K562 (cell line): ENCODE results near the gene TRAF7. TPM values are rescaled to one million over a fixed set of nuclear protein-coding genes. Genes with fewer than 3 reads are reported as not detected.

Source experiments
- ARID4B ChIP-seq: sonication (generic); formaldehyde crosslinking; IDR thresholded peaks from 2 replicates; pipeline ENCODE4 v1.8.0; 2022; ENCODE audit warnings: mild to moderate bottlenecking, missing genetic modification reagents
- BDP1 ChIP-seq: IDR thresholded peaks from 3 replicates; pipeline ENCODE4 v1.6.1; 2011; ENCODE audit not compliant: insufficient read length, insufficient read depth
- BHLHE40 ChIP-seq: IDR thresholded peaks from 2 replicates; pipeline ENCODE4 v1.6.1; 2011; ENCODE audit warnings: low read length, improper control_type of control experiment
- CREB1 ChIP-seq, 2 experiments: sonication (generic) in 1 of 2; formaldehyde crosslinking in 1 of 2; IDR thresholded peaks; 2 replicates each; pipeline versions ENCODE4 v1.6.1 to v1.8.0; 2012 to 2022; ENCODE audit warnings: inconsistent platforms in 1 of 2, mild to moderate bottlenecking in 1 of 2, missing genetic modification reagents in 1 of 2, moderate library complexity in 1 of 2
- E2F4 ChIP-seq: sonication (generic); formaldehyde crosslinking; IDR thresholded peaks from 2 replicates; pipeline ENCODE4 v1.8.0; 2022; ENCODE audit warnings: mild to moderate bottlenecking, low read depth, missing genetic modification reagents
- HMGN3 ChIP-seq: IDR thresholded peaks from 2 replicates; pipeline ENCODE4 v1.6.1; 2011; ENCODE audit warnings: borderline replicate concordance, low read depth, mild to moderate bottlenecking, mixed read lengths, low read length; ENCODE audit not compliant: insufficient read length; ENCODE audit errors: extremely low read depth
- MTA1 ChIP-seq: fragments of 450-650 bp; IDR thresholded peaks from 2 replicates; pipeline ENCODE4 v1.6.1; 2017; ENCODE audit warnings: borderline replicate concordance
- NBN ChIP-seq: fragments of 450-650 bp; IDR thresholded peaks from 2 replicates; pipeline ENCODE4 v1.6.1; 2016; ENCODE audit warnings: low read depth, mild to moderate bottlenecking
- NCOA6 ChIP-seq: fragments of 450-650 bp; IDR thresholded peaks from 2 replicates; pipeline ENCODE4 v1.6.1; 2017; ENCODE audit warnings: mild to moderate bottlenecking
- NR1H2 ChIP-seq: sonication (generic); formaldehyde crosslinking; IDR thresholded peaks from 2 replicates; pipeline ENCODE4 v1.4.0; 2020; ENCODE audit warnings: mild to moderate bottlenecking, missing genetic modification reagents
- STAT5B ChIP-seq: fragments of 250-450 bp; sonication (Bioruptor Pico); IDR thresholded peaks from 2 replicates; pipeline ENCODE4 v1.8.0; 2021; ENCODE audit warnings: mild to moderate bottlenecking, inconsistent platforms
- TEAD1 ChIP-seq, 2 experiments: fragments of 450-650 bp in 1 of 2; sonication (generic) in 1 of 2; formaldehyde crosslinking; IDR thresholded peaks; 2 replicates each; pipeline versions ENCODE4 v1.4.0 to v1.8.0; 2020 to 2022; ENCODE audit warnings: mild to moderate bottlenecking in 2 of 2, missing genetic modification reagents in 1 of 2
- ZEB2 ChIP-seq: fragments of 450-650 bp; IDR thresholded peaks from 2 replicates; pipeline ENCODE4 v1.6.1; 2016
- ZNF143 ChIP-seq: sonication (generic); formaldehyde crosslinking; IDR thresholded peaks from 2 replicates; pipeline ENCODE4 v1.9.0; 2022; ENCODE audit warnings: mild to moderate bottlenecking, missing genetic modification reagents
- ZNF830 ChIP-seq: fragments of 250-450 bp; sonication (Bioruptor Pico); IDR thresholded peaks from 2 replicates; pipeline ENCODE4 v1.5.0; 2021; ENCODE audit warnings: mild to moderate bottlenecking
- polyA plus RNA-seq, 8 experiments: library from polyadenylated mRNA; depleted of rRNA in 4 of 8; stranded (reverse) in 5 of 8; unstranded in 3 of 8; fragments of >200 nt; fragmentation: Nextera tagmentation in 2 of 8; fragmentation: Illumina TruSeq in 1 of 8; extraction: Ambion mirVana in 2 of 8; extraction: Trizol in 1 of 8; gene quantifications; 2 replicates each; pipeline versions ENCODE4 v1.2.1 to v1.2.3, GENCODE V29; 2011 to 2014; ENCODE audit warnings: inconsistent platforms in 1 of 8, missing spikeins in 1 of 8
- total RNA-seq, 7 experiments: library from RNA; depleted of rRNA in 6 of 7; stranded (reverse); fragments of >200 nt in 6 of 7; fragmentation: Illumina TruSeq in 2 of 7; extraction: Trizol in 2 of 7; gene quantifications; 2 replicates each; pipeline versions ENCODE4 v1.2.1 to v1.2.3, GENCODE V29; 2011 to 2021; ENCODE audit warnings: low replicate concordance in 1 of 7
- TF ChIP-seq, protein P1 (sequence below): IDR thresholded peaks from 3 replicates; pipeline ENCODE4 v1.6.1; 2011; ENCODE audit warnings: borderline replicate concordance, mild to moderate bottlenecking; ENCODE audit not compliant: insufficient read length, insufficient read depth
- TF ChIP-seq, protein P2 (sequence below): sonication (generic); formaldehyde crosslinking; IDR thresholded peaks from 2 replicates; pipeline ENCODE4 v1.8.1; 2023; ENCODE audit warnings: mild to moderate bottlenecking, missing genetic modification reagents

Gene TRAF7
- total and polyA plus RNA-seq, 9 of the 15 experiments (the other 6 are each of a cell fraction or from before 2014, with no cell fraction given), result 1.1 to 113 (median 41.6) TPM

DNA sequence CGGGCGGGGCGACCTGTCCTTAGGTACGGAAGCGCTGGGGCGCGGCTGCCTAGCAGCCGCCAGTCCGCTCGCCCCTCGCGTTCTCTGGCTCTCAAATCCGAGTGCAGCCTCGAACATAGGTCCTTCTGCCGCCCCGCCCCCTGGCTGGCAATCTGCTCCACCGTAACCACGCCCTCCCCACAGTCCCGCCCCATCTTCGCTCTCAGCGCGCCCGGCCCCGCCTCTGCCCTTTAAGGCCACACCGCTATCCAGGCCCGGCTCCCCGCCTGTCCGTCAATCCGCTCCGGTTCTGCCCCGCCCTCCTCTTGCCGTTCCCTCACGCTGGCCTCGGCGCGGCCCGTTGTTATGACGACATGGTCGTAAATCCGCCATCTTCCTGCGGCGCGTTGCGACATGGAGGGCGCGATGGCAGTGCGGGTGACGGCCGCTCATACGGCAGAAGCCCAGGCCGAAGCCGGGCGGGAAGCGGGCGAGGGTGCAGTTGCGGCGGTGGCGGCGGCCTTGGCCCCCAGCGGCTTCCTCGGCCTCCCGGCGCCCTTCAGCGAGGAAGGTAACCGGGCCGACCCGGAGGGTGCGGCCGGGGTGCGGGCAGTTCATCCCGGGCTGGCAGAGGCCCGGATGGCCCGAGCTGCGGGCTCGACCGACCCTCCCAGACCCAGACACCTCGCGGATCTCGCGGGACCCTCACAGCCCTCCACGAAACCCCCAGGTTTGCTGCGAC lies 67.8 kb downstream of the TRAF7 start, which contains the start of gene E4F1 (continued):
- TF ChIP-seq MTA1, result peak; percentile 90
- peak; percentile 7; the same call in 1 of the 2 replicates for TF ChIP-seq BHLHE40
- TF ChIP-seq, protein P1, sequence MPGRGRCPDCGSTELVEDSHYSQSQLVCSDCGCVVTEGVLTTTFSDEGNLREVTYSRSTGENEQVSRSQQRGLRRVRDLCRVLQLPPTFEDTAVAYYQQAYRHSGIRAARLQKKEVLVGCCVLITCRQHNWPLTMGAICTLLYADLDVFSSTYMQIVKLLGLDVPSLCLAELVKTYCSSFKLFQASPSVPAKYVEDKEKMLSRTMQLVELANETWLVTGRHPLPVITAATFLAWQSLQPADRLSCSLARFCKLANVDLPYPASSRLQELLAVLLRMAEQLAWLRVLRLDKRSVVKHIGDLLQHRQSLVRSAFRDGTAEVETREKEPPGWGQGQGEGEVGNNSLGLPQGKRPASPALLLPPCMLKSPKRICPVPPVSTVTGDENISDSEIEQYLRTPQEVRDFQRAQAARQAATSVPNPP, result no peak
- peak; percentile 77 for TF ChIP-seq ARID4B
- TF ChIP-seq NCOA6, result no peak
- TF ChIP-seq NR1H2 (CRISPR knock-in tag), result no peak
- peak in 1 of 2 experiments; percentile 21; a peak in 1 of 4 replicates for TF ChIP-seq TEAD1 (CRISPR knock-in tag; IDR thresholded peaks at IDR 0.05)
- TF ChIP-seq ZNF830, result no peak
- no peak for TF ChIP-seq STAT5B (CRISPR knock-in tag)
- TF ChIP-seq ZEB2, result no peak
- TF ChIP-seq CREB1 (IDR thresholded peaks at IDR 0.05), result peak; percentile 96
- peak; percentile 98 for TF ChIP-seq CREB1 (CRISPR knock-in tag; IDR thresholded peaks at IDR 0.05)
- TF ChIP-seq, protein P2, sequence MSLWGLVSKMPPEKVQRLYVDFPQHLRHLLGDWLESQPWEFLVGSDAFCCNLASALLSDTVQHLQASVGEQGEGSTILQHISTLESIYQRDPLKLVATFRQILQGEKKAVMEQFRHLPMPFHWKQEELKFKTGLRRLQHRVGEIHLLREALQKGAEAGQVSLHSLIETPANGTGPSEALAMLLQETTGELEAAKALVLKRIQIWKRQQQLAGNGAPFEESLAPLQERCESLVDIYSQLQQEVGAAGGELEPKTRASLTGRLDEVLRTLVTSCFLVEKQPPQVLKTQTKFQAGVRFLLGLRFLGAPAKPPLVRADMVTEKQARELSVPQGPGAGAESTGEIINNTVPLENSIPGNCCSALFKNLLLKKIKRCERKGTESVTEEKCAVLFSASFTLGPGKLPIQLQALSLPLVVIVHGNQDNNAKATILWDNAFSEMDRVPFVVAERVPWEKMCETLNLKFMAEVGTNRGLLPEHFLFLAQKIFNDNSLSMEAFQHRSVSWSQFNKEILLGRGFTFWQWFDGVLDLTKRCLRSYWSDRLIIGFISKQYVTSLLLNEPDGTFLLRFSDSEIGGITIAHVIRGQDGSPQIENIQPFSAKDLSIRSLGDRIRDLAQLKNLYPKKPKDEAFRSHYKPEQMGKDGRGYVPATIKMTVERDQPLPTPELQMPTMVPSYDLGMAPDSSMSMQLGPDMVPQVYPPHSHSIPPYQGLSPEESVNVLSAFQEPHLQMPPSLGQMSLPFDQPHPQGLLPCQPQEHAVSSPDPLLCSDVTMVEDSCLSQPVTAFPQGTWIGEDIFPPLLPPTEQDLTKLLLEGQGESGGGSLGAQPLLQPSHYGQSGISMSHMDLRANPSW (CRISPR knock-in tag), result no peak
- TF ChIP-seq NBN, result no peak
- TF ChIP-seq BDP1, result no peak
- 0 out of 2 replicates have a peak, but pooled peaks have one; percentile 51 for TF ChIP-seq E2F4
- TF ChIP-seq ZNF143 (CRISPR knock-in tag), result no peak
- TF ChIP-seq HMGN3, result peak; percentile 91
